Activated CD4-positive, alpha-beta memory T cell treated with anti-CD3 and anti-CD28 coated beads, Interleukin-2, amount 10 ng/mL, durations not matched to agents 7 days and 5 days (primary cell): Measurements from ENCODE around the gene LGALS7. TPM values are rescaled to one million over a fixed set of nuclear protein-coding genes. Genes with fewer than 3 reads are reported as not detected.

Experiments used
- CTCF ChIA-PET: fragments of 350-600 bp; sonication (Branson Sonifier 250); formaldehyde crosslinking; loops from one replicate; lab custom pipeline; 2021; ENCODE audit warnings: antibody characterized with exemption, inconsistent platforms; lab: Charles Lee
- POLR2A ChIA-PET: fragments of 350-600 bp; sonication (Branson Sonifier 250); formaldehyde crosslinking; loops from one replicate; lab custom pipeline; 2021; ENCODE audit warnings: antibody characterized with exemption; lab: Charles Lee
- DNase-seq: peaks from one replicate; pipeline ENCODE4 v3.0.0-alpha.2; 2020
- H3K27ac Mint-ChIP-seq: one replicate; pipeline ENCODE4 v1.8.0; 2021; ENCODE audit warnings: mild to moderate bottlenecking, mixed read lengths
- H3K27me3 Mint-ChIP-seq: one replicate; pipeline ENCODE4 v1.8.0; 2021; ENCODE audit warnings: mixed read lengths
- H3K36me3 Mint-ChIP-seq: one replicate; pipeline ENCODE4 v1.8.0; 2021; ENCODE audit warnings: low read depth, mixed read lengths
- H3K4me1 Mint-ChIP-seq: one replicate; pipeline ENCODE4 v1.8.0; 2021; ENCODE audit warnings: mixed read lengths
- H3K4me3 Mint-ChIP-seq: one replicate; pipeline ENCODE4 v1.8.0; 2021; ENCODE audit warnings: mild to moderate bottlenecking, mixed read lengths
- H3K9me3 Mint-ChIP-seq: one replicate; pipeline ENCODE4 v1.8.0; 2021; ENCODE audit warnings: mixed read lengths
- total RNA-seq, 2 experiments: library from RNA; stranded (reverse); gene quantifications; one replicate each; pipeline ENCODE4 v1.2.3, GENCODE V29; 2021

LGALS7 gene
- total RNA-seq, 2 experiments from 2014 or later, result not detected

DNA sequence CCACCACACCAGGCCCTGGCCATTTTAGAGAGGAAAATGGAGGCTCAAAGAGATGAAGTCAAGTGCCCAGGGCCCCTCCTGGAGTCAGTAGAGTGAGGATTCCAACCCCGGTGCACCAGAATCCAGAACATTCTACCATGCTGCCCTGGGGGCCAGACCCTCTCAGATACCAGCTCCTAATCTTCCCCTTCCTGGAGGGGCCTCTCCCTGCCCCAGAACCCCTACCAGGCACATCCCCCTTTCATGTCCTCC, 40.1 kb downstream of the LGALS7 start:
- peaks cover 55% of the 10 kb centered on the region for H3K4me1 Mint-ChIP-seq
- ChIA-PET POLR2A (interaction anchor here (1.1 to 3.3 kb wide), 6 partner anchors 22 to 330 kb away, joined by 4 to 15 read pairs (median 6); partner anchors contain the start of genes ACTN4, EIF3K, FAM98C and RINL), CTCF (interaction anchor here (0.7 to 3.3 kb wide), 4 partner anchors 36 to 198 kb away, joined by 3 to 24 read pairs (median 6); partner anchors contain the start of genes MRPS12 and SARS2)
- H3K27me3 Mint-ChIP-seq, result peaks cover 4% of the 10 kb centered on the region
- peaks cover 29% of the 10 kb centered on the region for H3K36me3 Mint-ChIP-seq
- H3K27ac Mint-ChIP-seq, result peak overlapping the region; percentile 89
- DNase-seq, result no peak
- H3K9me3 Mint-ChIP-seq, result no peaks in the 10 kb centered on the region
- peak overlapping the region; percentile 13 for H3K4me3 Mint-ChIP-seq

DNA sequence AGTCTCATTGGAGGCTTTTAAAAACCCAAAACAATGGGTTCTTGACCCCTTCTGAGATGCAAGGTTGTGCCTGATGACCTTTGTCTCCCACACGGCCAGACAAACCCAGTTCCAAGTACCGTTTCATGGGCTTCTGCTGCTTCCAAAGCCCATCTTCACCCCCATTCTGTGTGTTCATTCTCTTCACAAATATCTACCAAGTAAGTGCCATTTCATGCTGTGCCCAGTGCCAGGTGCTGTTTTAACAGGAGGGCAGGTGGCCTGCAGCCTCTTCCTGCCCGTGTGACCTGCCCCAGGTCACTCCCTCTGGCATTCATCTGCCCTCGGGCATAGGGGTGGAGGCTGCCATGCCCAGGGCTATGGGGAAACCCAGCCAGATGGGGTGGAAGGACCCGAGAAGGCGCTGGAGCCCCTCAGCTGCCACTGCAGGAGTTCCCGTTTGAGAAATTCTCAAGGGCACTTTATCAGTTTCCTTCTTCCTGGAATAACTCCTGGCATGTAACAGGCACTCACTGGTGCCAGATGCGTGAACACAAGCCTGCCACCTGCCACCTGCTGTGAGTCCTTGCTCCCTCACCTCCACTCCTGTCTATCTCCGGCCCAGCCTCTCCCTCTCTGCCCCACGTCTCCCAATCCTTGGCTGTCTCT, 41.5 kb downstream of the LGALS7 start:
- ChIA-PET POLR2A (interaction anchor here (1.1 to 3.3 kb wide), 2 partner anchors 10 to 147 kb away, joined by 3 to 15 read pairs; partner anchors contain the start of gene RINL), CTCF (no interaction called here)
- H3K27ac Mint-ChIP-seq, result peak overlapping the region; percentile 89
- H3K27me3 Mint-ChIP-seq, result no peaks in the 10 kb centered on the region
- H3K4me1 Mint-ChIP-seq, result peaks cover 50% of the 10 kb centered on the region
- peaks cover 39% of the 10 kb centered on the region for H3K36me3 Mint-ChIP-seq
- no peaks in the 10 kb centered on the region for H3K9me3 Mint-ChIP-seq
- H3K4me3 Mint-ChIP-seq, result no peak overlapping the region
- DNase-seq, result no peak

DNA sequence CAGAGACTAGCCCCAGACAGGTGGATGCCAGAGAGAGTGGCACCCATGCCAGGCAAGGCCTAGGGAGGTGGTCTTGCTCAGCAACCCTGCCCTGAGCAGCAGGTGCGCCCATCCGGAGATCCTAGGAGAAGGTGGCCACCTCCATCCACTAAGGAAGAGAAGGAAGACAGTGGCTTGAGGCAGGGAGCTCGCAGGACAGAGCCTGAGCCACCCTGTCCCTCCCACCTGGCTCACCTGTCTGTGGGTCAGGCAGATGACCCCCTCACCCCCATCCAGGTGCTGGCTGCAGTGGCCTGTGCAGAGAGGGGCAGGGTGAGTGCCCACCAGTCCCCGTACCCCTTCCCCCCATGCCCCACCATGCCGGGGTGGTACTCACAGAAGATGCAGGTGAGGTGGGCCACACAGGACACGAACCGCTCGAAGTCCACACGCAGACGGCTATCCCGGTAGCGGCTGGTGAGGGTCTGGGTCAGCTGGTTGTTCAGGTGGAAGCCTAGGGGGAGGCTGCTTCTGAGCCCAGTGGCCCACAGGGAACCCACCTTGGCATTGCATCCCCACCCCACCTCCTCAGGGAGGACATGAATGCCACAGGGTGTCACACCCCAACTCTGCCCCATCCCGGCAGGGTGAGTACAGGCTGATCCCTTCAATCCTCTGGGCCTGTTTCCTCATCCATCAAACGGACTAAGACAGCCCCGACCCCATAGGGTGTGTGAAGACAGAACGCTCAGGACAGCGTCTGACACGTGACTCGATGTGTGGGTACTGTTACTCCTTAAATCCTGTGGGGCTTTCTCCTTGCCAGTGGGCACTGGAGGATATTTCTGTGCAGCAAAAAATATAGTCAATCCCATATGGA, 42.4 kb downstream of the LGALS7 start:
- H3K36me3 Mint-ChIP-seq, result peaks cover 44% of the 10 kb centered on the region
- no peaks in the 10 kb centered on the region for H3K9me3 Mint-ChIP-seq
- peak overlapping the region; percentile 89 for H3K27ac Mint-ChIP-seq
- H3K27me3 Mint-ChIP-seq, result no peaks in the 10 kb centered on the region
- no peak for DNase-seq
- CTCF ChIA-PET, result no interaction called here
- POLR2A ChIA-PET, result no interaction called here
- peaks cover 51% of the 10 kb centered on the region for H3K4me1 Mint-ChIP-seq
- H3K4me3 Mint-ChIP-seq, result no peak overlapping the region

DNA sequence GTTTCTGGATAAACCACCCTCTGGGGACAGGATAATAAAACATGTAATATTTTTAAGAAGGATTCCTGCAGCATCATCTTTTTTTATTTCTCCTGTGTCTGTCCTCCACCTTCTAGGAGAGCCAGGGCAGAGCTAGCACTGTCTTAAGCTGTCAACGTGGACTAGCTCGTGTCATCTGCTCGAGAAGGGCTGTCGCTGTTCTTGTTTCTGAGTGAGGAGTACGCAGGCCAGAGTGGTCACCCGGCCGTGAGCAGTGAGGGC, 42.9 kb downstream of the LGALS7 start:
- peak overlapping the region; percentile 61 for H3K27ac Mint-ChIP-seq
- no peak for DNase-seq
- peaks cover 50% of the 10 kb centered on the region for H3K4me1 Mint-ChIP-seq
- CTCF ChIA-PET, result interaction anchor here (0.6 kb wide), 1 partner anchor 328 kb away, joined by 3 read pairs; the partner anchor contains the start of gene FAM98C
- no peaks in the 10 kb centered on the region for H3K27me3 Mint-ChIP-seq
- H3K4me3 Mint-ChIP-seq, result no peak overlapping the region
- POLR2A ChIA-PET, result no interaction called here
- H3K36me3 Mint-ChIP-seq, result peaks cover 46% of the 10 kb centered on the region
- H3K9me3 Mint-ChIP-seq, result no peaks in the 10 kb centered on the region

DNA sequence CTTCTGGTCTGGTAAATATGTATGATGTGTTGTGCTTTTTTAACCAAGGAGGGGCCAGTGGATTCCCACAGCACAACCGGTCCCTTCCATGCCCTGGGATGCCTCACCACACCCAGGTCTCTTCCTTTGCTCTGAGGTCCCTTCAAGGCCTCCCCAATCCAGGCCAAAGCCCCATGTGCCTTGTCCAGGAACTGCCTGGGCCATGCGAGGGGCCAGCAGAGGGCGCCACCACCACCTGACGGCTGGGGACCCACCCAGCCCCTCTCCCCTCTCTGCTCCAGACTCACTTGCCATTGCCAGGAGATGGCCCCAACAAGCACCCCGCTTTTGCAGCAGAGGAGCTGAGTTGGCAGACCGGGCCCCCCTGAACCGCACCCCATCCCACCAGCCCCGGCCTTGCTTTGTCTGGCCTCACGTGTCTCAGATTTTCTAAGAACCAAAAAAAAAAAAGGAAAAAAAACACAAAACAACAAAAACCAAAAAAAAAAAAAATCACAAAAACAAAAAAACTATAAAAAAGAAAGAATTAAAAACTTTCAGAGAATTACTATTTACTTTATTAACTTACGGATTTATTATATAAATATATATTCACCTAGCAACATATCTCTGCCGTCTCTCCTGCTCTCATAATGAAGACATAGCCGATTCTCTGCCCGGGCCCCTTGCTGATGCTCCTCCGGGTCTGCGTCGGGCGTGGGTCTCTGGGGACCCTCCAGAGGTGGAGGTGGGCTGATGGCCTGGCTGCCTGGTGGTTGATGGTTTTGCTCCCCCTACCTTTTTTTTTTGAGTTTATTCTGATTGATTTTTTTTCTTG, 43.5 kb downstream of the LGALS7 start:
- peak; percentile 81 for DNase-seq
- POLR2A ChIA-PET, result no interaction called here
- Mint-ChIP-seq H3K27ac (peak overlapping the region; percentile 61), H3K4me1 (peaks cover 44% of the 10 kb centered on the region), H3K36me3 (peaks cover 50% of the 10 kb centered on the region), H3K9me3 (no peaks in the 10 kb centered on the region), H3K4me3 (no peak overlapping the region), H3K27me3 (no peaks in the 10 kb centered on the region)
- CTCF ChIA-PET, result interaction anchor here (0.6 kb wide), 1 partner anchor 327 kb away, joined by 3 read pairs; the partner anchor contains the start of gene FAM98C

DNA sequence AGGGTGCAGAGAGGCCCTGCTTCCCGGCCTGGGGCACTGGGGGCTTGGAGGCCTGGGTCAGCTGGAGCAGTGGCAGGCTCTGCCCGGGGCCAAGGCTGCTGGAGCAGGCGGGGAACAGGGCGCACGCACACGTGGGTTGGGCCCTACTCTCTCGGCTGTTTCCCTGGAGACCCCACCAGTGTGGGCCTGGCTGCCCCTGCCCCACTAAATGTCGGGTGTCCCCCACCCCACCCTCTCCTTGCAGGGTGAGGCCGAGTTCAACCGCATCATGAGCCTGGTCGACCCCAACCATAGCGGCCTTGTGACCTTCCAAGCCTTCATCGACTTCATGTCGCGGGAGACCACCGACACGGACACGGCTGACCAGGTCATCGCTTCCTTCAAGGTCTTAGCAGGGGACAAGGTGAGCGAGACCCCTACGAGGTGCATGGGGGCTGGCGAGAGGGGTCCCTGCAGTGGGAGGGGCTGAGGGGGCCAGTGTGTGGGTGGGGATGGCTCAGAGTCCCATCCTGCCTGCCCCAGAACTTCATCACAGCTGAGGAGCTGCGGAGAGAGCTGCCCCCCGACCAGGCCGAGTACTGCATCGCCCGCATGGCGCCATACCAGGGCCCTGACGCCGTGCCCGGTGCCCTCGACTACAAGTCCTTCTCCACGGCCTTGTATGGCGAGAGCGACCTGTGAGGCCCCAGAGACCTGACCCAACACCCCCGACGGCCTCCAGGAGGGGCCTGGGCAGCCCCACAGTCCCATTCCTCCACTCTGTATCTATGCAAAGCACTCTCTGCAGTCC, 44.4 kb downstream of the LGALS7 start:
- CTCF ChIA-PET, result no interaction called here
- no peak for DNase-seq
- Mint-ChIP-seq H3K36me3 (peaks cover 58% of the 10 kb centered on the region), H3K27me3 (no peaks in the 10 kb centered on the region), H3K27ac (no peak overlapping the region), H3K9me3 (no peaks in the 10 kb centered on the region), H3K4me1 (peaks cover 35% of the 10 kb centered on the region), H3K4me3 (no peak overlapping the region)
- POLR2A ChIA-PET, result no interaction called here

DNA sequence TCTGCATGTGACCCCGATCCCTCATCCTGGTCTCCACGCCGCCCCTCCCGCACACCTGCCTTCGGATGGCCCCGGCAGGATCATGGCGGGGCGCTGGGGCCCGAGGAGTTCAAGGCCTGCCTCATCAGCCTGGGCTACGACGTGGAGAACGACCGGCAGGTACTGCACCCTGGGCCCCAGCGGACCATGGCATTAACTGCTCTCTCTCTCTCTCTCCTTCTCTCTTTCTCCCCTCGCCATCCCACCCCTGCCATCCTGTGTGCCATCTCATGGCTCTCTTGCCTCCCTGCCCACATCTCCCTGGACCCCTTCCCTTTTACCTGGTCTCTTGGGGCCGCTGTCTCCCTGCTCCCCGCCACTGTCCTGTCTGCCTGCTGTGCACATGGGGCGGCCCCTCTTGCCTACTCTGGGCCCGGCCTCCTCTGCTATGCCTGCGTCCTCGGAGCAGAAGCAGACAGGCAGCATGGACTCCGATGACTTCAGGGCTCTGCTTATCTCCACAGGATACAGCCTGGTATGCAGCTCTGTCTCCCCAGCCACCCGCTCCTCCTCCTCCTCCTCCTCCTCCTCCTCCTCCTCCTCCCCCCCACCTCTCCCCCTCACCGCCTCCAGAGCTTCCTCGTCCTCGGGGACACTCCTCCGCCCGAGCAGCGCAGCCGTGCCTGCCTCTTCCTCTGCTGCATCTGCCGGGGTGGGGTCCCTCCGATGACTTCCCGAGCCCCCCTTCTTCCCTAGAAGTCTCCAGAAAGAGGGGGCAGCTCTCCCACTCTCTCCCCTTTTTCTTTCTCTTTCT, 45.3 kb downstream of the LGALS7 start:
- DNase-seq, result no peak
- H3K27me3 Mint-ChIP-seq, result no peaks in the 10 kb centered on the region
- ChIA-PET POLR2A (no interaction called here), CTCF (no interaction called here)
- H3K27ac Mint-ChIP-seq, result no peak overlapping the region
- H3K4me3 Mint-ChIP-seq, result no peak overlapping the region
- peaks cover 26% of the 10 kb centered on the region for H3K4me1 Mint-ChIP-seq
- H3K36me3 Mint-ChIP-seq, result peaks cover 67% of the 10 kb centered on the region
- no peaks in the 10 kb centered on the region for H3K9me3 Mint-ChIP-seq

DNA sequence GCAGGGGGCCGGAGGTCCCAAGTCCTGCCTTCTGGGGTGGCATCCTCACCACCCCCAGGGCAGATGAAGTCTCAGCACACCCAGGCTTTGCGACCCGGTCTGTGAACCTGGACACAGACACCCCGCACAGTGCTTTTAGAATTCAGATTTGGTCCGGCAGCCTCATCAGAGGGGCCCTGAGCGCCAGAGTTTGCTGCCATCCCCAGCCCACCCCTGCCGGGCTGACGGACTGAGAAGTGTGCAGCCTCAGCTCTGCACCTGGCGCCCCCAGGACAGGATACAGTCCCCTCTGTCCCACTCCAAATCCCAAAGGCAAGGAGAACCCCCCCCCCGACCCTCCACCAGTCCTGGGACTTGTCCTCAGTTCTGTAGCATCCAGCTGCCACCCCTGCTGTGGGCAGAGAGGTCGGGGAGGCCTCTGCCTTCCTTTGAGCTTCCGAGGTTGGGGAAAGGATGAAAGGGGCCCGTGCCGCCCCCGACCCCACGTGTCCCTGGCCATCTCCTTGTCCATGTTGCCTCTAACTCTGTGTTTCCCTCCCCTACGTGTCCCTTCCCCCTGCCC, 45.9 kb downstream of the LGALS7 start:
- CTCF ChIA-PET, result no interaction called here

DNA sequence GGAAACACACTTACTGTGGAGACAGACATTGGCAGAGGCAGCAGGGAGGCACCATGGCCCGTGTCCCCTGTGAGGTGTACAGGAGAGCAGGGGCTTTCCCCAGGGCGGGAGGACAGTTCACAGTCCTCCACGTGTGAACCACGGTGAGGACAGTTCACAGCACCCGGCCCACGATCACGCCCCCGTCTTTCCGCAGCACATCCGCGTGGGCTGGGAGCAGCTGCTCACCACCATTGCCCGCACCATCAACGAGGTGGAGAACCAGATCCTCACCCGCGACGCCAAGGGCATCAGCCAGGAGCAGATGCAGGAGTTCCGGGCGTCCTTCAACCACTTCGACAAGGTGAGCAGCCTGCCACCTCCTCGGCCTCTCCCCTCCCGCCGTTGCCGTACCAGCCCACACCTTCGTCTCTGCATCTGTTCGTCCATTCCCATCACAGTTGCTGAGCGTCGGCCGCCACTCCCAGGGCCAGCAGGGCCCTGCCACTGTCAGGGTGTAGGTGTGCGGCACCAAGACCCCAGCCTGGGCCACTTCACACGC, 46.5 kb downstream of the LGALS7 start:
- no peaks in the 10 kb centered on the region for H3K27me3 Mint-ChIP-seq
- H3K36me3 Mint-ChIP-seq, result peaks cover 61% of the 10 kb centered on the region
- no peak overlapping the region for H3K4me3 Mint-ChIP-seq
- no peaks in the 10 kb centered on the region for H3K9me3 Mint-ChIP-seq
- H3K4me1 Mint-ChIP-seq, result peaks cover 16% of the 10 kb centered on the region
- no peak overlapping the region for H3K27ac Mint-ChIP-seq
- no peak for DNase-seq
- ChIA-PET POLR2A (interaction anchor here (1.0 kb wide), 1 partner anchor 43 kb away, joined by 3 read pairs; no protein-coding TSS in a partner anchor), CTCF (no interaction called here)

More for the DNA sequence above, 45.9 kb downstream of the LGALS7 start:
- Mint-ChIP-seq H3K27me3 (no peaks in the 10 kb centered on the region), H3K4me1 (peaks cover 20% of the 10 kb centered on the region), H3K9me3 (no peaks in the 10 kb centered on the region), H3K36me3 (peaks cover 61% of the 10 kb centered on the region), H3K4me3 (no peak overlapping the region), H3K27ac (no peak overlapping the region)
- DNase-seq, result no peak
- POLR2A ChIA-PET, result no interaction called here

DNA sequence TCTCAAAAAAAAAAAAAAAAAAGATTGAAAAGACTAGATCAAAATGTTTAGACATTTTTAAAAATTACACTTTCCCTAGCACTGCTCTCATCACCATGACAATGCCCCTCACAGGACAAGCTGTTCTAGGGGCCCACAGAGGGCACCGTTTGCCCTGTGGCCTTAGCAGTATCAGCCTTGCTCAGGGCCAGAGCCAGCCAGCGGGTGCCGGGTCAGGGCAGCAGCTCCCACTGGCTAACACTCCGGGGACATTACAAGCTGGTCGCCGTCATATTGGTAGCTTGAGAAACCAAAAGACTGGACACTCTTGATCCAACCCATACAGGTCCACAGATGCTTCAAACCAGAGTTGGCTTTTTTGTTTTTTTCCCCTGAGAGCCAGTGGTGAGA, 47.0 kb downstream of the LGALS7 start:
- peaks cover 16% of the 10 kb centered on the region for H3K4me1 Mint-ChIP-seq
- peaks cover 59% of the 10 kb centered on the region for H3K36me3 Mint-ChIP-seq
- H3K4me3 Mint-ChIP-seq, result no peak overlapping the region
- H3K27ac Mint-ChIP-seq, result peak overlapping the region; percentile 40
- ChIA-PET CTCF (interaction anchor here (0.7 kb wide), 1 partner anchor 109 kb away, joined by 4 read pairs; no protein-coding TSS in a partner anchor), POLR2A (interaction anchor here (0.7 to 2.5 kb wide), 5 partner anchors 9 to 327 kb away, joined by 3 to 10 read pairs (median 4); no protein-coding TSS in a partner anchor)
- DNase-seq, result no peak
- H3K27me3 Mint-ChIP-seq, result no peaks in the 10 kb centered on the region
- no peaks in the 10 kb centered on the region for H3K9me3 Mint-ChIP-seq
